ENCODE results near the gene STAB2. TPM values are rescaled to one million over a fixed set of nuclear protein-coding genes. Genes with fewer than 3 reads are reported as not detected.

Gene STAB2
- total and polyA plus RNA-seq, 2 of the 8 experiments (the other 6 are each of a cell fraction or from before 2014, with no cell fraction given) = not detected

DNA sequence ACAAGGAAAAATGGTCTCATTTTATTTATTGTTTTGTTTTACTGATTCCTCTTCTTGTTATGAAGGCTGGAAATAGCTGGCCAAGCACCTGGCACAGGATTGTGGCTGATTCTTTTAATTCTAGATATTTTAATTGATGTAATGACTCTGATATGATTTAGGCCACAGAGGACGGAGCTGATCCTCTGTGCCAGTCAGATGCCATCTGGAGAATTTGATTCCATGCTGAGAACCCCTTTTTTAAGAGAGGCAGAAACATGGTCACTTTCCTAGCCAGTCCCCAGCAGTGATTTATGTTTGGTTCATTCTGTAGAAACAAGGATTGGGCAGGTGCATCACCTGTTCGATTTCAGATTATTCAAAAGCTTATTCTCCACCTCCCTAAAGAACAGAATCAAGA lies 77.6 kb downstream of the STAB2 start:
- no peak overlapping the region for H4K8ac ChIP-seq (ENCODE audit: extremely low read depth, insufficient read depth, low read length)
- H3K79me1 ChIP-seq (ENCODE audit: low read depth, low read length) = no peaks in the 10 kb centered on the region
- no peak overlapping the region for H3K9ac ChIP-seq (replicated peaks in 1 of 4; ENCODE audit: extremely low read depth in 1 of 4, low read depth in 3 of 4, low read length in 3 of 4)
- H4K91ac ChIP-seq (replicated peaks; ENCODE audit: insufficient read length, low read length) = no peak overlapping the region
- H4K20me1 ChIP-seq (replicated peaks in 1 of 2; ENCODE audit: control insufficient read depth in 1 of 2, insufficient read depth in 2 of 2, low read length in 2 of 2) = no peaks in the 10 kb centered on the region
- DNase-seq (ENCODE audit: low read depth in 1 of 2, low spot score in 2 of 2) (no peak), FAIRE-seq (no peak)
- H3K56ac ChIP-seq (replicated peaks; ENCODE audit: insufficient read length, low read depth, low read length) = no peak overlapping the region
- H3K27ac ChIP-seq (ENCODE audit: low read depth, low read length) = no peak overlapping the region
- WGBS, 2 experiments (ENCODE audit: extremely low coverage in 1 of 2, insufficient coverage in 1 of 2, insufficient read length in 1 of 2, insufficient replicate concordance in 2 of 2, low coverage in 1 of 2, low lambda C conversion rate in 2 of 2, missing lambda C conversion rate in 1 of 2) = 89% methylated on average over 2 of the region's 2 CpGs; no CpG with 5 or more reads in 1 of the 2 experiments
- H3K4me3 ChIP-seq (ENCODE audit: extremely low read depth in 1 of 4, insufficient read depth in 2 of 4, low read depth in 3 of 4, low read length in 4 of 4) = no peak overlapping the region
- H2BK120ac ChIP-seq (replicated peaks; ENCODE audit: low read depth, low read length) = no peak overlapping the region
- no peaks in the 10 kb centered on the region for H3K9me3 ChIP-seq (ENCODE audit: insufficient read depth in 2 of 2, low read depth in 1 of 2, low read length in 1 of 2)
- H3K79me2 ChIP-seq (ENCODE audit: control insufficient read depth in 1 of 2, insufficient read depth in 2 of 2, low read length in 2 of 2) = no peaks in the 10 kb centered on the region
- H3K4me2 ChIP-seq (ENCODE audit: insufficient read depth in 1 of 2, low read depth in 2 of 2, low read length in 2 of 2) = no peak overlapping the region
- CTCF ChIA-PET (ENCODE audit: partially characterized antibody) = interaction anchor here (1.1 to 3.0 kb wide), 3 partner anchors 13 to 32 kb away, joined by 3 to 10 read pairs (median 5); no protein-coding TSS in a partner anchor
- H3K14ac ChIP-seq (ENCODE audit: insufficient read length) = no peak overlapping the region
- no peak overlapping the region for H2AK5ac ChIP-seq (ENCODE audit: low read depth, low read length)
- POLR2A ChIA-PET (ENCODE audit: partially characterized antibody) = no interaction called here
- H3K18ac ChIP-seq (ENCODE audit: extremely low read depth, low read length) = no peak overlapping the region
- H3K4me1 ChIP-seq (replicated peaks in 1 of 4; ENCODE audit: control insufficient read depth in 3 of 4, insufficient read depth in 4 of 4, low read length in 3 of 4) = peaks cover 2 to 4% (median 3%) of the 10 kb centered on the region in 4 experiments; a peak in 5 of 7 replicates
- H3K27me3 ChIP-seq (replicated peaks in 1 of 4; ENCODE audit: control insufficient read depth in 3 of 4, extremely low read depth in 1 of 4, insufficient read depth in 3 of 4, low read length in 3 of 4) = no peaks in the 10 kb centered on the region
- H3K4ac ChIP-seq (replicated peaks; ENCODE audit: insufficient read length, low read depth, low read length) = no peak overlapping the region
- no peaks in the 10 kb centered on the region for H3K36me3 ChIP-seq (ENCODE audit: control insufficient read depth in 2 of 4, insufficient read depth in 4 of 4, low read length in 3 of 4)
- H4K5ac ChIP-seq (ENCODE audit: insufficient read length, low read depth, low read length) = no peak overlapping the region
- H3K23ac ChIP-seq (ENCODE audit: insufficient read length) = no peak overlapping the region
- H2BK20ac ChIP-seq (ENCODE audit: low read length) = no peak overlapping the region
- H2AFZ ChIP-seq (ENCODE audit: low read length) = no peak overlapping the region
- H2BK5ac ChIP-seq (ENCODE audit: low read depth, low read length) = no peak overlapping the region
- no peak overlapping the region for H2BK15ac ChIP-seq (ENCODE audit: low read length)
- H2BK12ac ChIP-seq (ENCODE audit: low read depth, low read length) = no peak overlapping the region
- H3K23me2 ChIP-seq (ENCODE audit: low read depth, low read length) = no peaks in the 10 kb centered on the region
- TF ChIP-seq CTBP2 (IDR thresholded peaks at IDR 0.05; ENCODE audit: borderline replicate concordance, insufficient read depth, insufficient read length, low read length) = no peak
- TF ChIP-seq, protein P1, sequence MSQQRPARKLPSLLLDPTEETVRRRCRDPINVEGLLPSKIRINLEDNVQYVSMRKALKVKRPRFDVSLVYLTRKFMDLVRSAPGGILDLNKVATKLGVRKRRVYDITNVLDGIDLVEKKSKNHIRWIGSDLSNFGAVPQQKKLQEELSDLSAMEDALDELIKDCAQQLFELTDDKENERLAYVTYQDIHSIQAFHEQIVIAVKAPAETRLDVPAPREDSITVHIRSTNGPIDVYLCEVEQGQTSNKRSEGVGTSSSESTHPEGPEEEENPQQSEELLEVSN (IDR thresholded peaks at IDR 0.05) = no peak
- TF ChIP-seq SUZ12 (IDR thresholded peaks at IDR 0.05; ENCODE audit: low read length) = no peak
- no peak for TF ChIP-seq POLR2AphosphoS5 (IDR thresholded peaks at IDR 0.05; ENCODE audit: low read depth, low read length)
